ENCODE data around the gene ATP8B4.
"Not testable (repeated sequence)": the region's sequence is repeated elsewhere in the genome, so short reads cannot be mapped to it uniquely, and the experiment has no call there.

Gene ATP8B4

GRCh38 chr15:50003786-50004334, 115.2 kb downstream of the ATP8B4 start:
- DNase-seq: peak; percentile 74 to 75

- no peak for DNase-seq
These were observed 127.4 kb downstream of the ATP8B4 start for GRCh38 chr15:49991587-49991986.

- no peak for DNase-seq
These were observed 128.0 kb downstream of the ATP8B4 start for GRCh38 chr15:49990835-49991545.

GRCh38 chr15:49989498-49989897, 129.5 kb downstream of the ATP8B4 start:
- DNase-seq: no peak

GRCh38 chr15:49988766-49989165, 130.3 kb downstream of the ATP8B4 start:
- no peak for DNase-seq

- DNase-seq: no peak
These were observed 131.1 kb downstream of the ATP8B4 start for GRCh38 chr15:49987896-49988295.

- DNase-seq: no peak
These were observed 131.7 kb downstream of the ATP8B4 start for GRCh38 chr15:49987198-49987785.

- no peak for DNase-seq
These were observed 132.7 kb downstream of the ATP8B4 start for GRCh38 chr15:49986326-49986725.

GRCh38 chr15:49985463-49985862, 133.6 kb downstream of the ATP8B4 start:
- DNase-seq: no peak

GRCh38 chr15:49984436-49984835, 134.6 kb downstream of the ATP8B4 start:
- no peak for DNase-seq

GRCh38 chr15:49982584-49982983, 136.4 kb downstream of the ATP8B4 start:
- no peak for DNase-seq

- no peak for DNase-seq
These were observed 139.2 kb downstream of the ATP8B4 start for GRCh38 chr15:49979705-49980382.

- DNase-seq: no peak
These were observed 140.9 kb downstream of the ATP8B4 start for GRCh38 chr15:49978121-49978520.

GRCh38 chr15:49977306-49977705, 141.7 kb downstream of the ATP8B4 start:
- DNase-seq: no peak

GRCh38 chr15:49964551-49964950, 154.5 kb downstream of the ATP8B4 start:
- DNase-seq: no peak

- DNase-seq: no peak
These were observed 155.0 kb downstream of the ATP8B4 start for GRCh38 chr15:49964061-49964460.

- DNase-seq: not testable (repeated sequence)
These were observed 155.8 kb downstream of the ATP8B4 start for GRCh38 chr15:49963033-49963772.

- DNase-seq: no peak
These were observed 156.9 kb downstream of the ATP8B4 start for GRCh38 chr15:49962044-49962602.

GRCh38 chr15:49953421-49953820, 165.6 kb downstream of the ATP8B4 start:
- no peak for DNase-seq

GRCh38 chr15:49946681-49947080, 172.4 kb downstream of the ATP8B4 start:
- DNase-seq: no peak

- DNase-seq: no peak
These were observed 184.5 kb downstream of the ATP8B4 start for GRCh38 chr15:49934487-49934886.

GRCh38 chr15:49927189-49927861, 191.7 kb downstream of the ATP8B4 start:
- no peak for DNase-seq
